HepG2 (cell line): ENCODE results near the gene MYH10. TPM values are rescaled to one million over a fixed set of nuclear protein-coding genes. Genes with fewer than 3 reads are reported as not detected.

Experiments
- CAMTA2 ChIP-seq: sonication (generic); formaldehyde crosslinking; IDR thresholded peaks from 2 replicates; pipeline ENCODE4 v1.4.0; 2020; ENCODE audit warnings: mild to moderate bottlenecking, missing genetic modification reagents, borderline replicate concordance
- KDM5B ChIP-seq: sonication (generic); formaldehyde crosslinking; IDR thresholded peaks from 2 replicates; pipeline ENCODE4 v1.4.0; 2020; ENCODE audit warnings: missing genetic modification reagents, mild to moderate bottlenecking, borderline replicate concordance
- PRMT3 ChIP-seq: sonication (generic); formaldehyde crosslinking; IDR thresholded peaks from 2 replicates; pipeline ENCODE4 v1.8.1; 2022; ENCODE audit warnings: low read depth, mild to moderate bottlenecking, moderate library complexity, missing genetic modification reagents, borderline replicate concordance
- SIN3A ChIP-seq: IDR thresholded peaks from 2 replicates; pipeline ENCODE4 v1.6.1; 2011; ENCODE audit warnings: low read depth, mild to moderate bottlenecking, control low read depth, low read length, borderline replicate concordance
- SMC3 ChIP-seq: IDR thresholded peaks from 2 replicates; pipeline ENCODE4 v1.6.1; 2011; ENCODE audit warnings: low read length, improper control_type of control experiment
- SNAPC2 ChIP-seq: sonication (generic); formaldehyde crosslinking; IDR thresholded peaks from 2 replicates; pipeline ENCODE4 v1.8.1; 2022; ENCODE audit warnings: mild to moderate bottlenecking, missing genetic modification reagents
- SP4 ChIP-seq: sonication (generic); formaldehyde crosslinking; IDR thresholded peaks from 2 replicates; pipeline ENCODE4 v1.8.1; 2023; ENCODE audit warnings: mild to moderate bottlenecking, missing genetic modification reagents
- SRY ChIP-seq: sonication (generic); formaldehyde crosslinking; IDR thresholded peaks from 2 replicates; pipeline ENCODE4 v1.8.0; 2022; ENCODE audit warnings: mild to moderate bottlenecking, missing genetic modification reagents
- ZBTB21 ChIP-seq: sonication (generic); formaldehyde crosslinking; IDR thresholded peaks from 2 replicates; pipeline ENCODE4 v1.4.0; 2020; ENCODE audit warnings: missing genetic modification reagents
- ZFP90 ChIP-seq: sonication (generic); formaldehyde crosslinking; IDR thresholded peaks from 2 replicates; pipeline ENCODE4 v1.8.0; 2022; ENCODE audit warnings: missing genetic modification reagents, mild to moderate bottlenecking, inconsistent platforms, borderline replicate concordance
- ZFY ChIP-seq: sonication (generic); formaldehyde crosslinking; IDR thresholded peaks from 2 replicates; pipeline ENCODE4 v1.4.0; 2020; ENCODE audit warnings: missing genetic modification reagents
- ZNF564 ChIP-seq: sonication (generic); formaldehyde crosslinking; IDR thresholded peaks from 2 replicates; pipeline ENCODE4 v1.8.1; 2023; ENCODE audit warnings: mild to moderate bottlenecking, missing genetic modification reagents
- ZNF598 ChIP-seq: sonication (generic); formaldehyde crosslinking; IDR thresholded peaks from 2 replicates; pipeline ENCODE4 v1.5.1; 2020; ENCODE audit warnings: mild to moderate bottlenecking, missing genetic modification reagents, borderline replicate concordance
- ZSCAN31 ChIP-seq: sonication (generic); formaldehyde crosslinking; IDR thresholded peaks from 2 replicates; pipeline ENCODE4 v1.5.0; 2020; ENCODE audit warnings: low read depth, mild to moderate bottlenecking, missing genetic modification reagents
- polyA plus RNA-seq, 8 experiments: library from polyadenylated mRNA; depleted of rRNA in 3 of 8; stranded (reverse) in 7 of 8; unstranded in 1 of 8; fragments of >200 nt; fragmentation: Illumina TruSeq in 4 of 8; extraction: Trizol in 4 of 8; gene quantifications; 2 replicates each; pipeline versions ENCODE4 v1.2.1 to v1.2.3, GENCODE V29; 2011 to 2016; ENCODE audit warnings: low read depth in 4 of 8, missing spikeins in 1 of 8, mixed read lengths in 1 of 8; ENCODE audit not compliant: insufficient read depth in 1 of 8
- total RNA-seq, 5 experiments: library from RNA; depleted of rRNA; stranded (reverse); fragments of >200 nt; fragmentation: Illumina TruSeq; extraction: Trizol; gene quantifications; 2 replicates each; pipeline ENCODE4 v1.2.3, GENCODE V29; 2016; ENCODE audit warnings: low read depth in 1 of 5
- TF ChIP-seq, protein P1 (sequence below): sonication (generic); formaldehyde crosslinking; IDR thresholded peaks from 2 replicates; pipeline ENCODE4 v1.9.0; 2021; ENCODE audit warnings: missing genetic modification reagents, borderline replicate concordance
- TF ChIP-seq, protein P2 (sequence below): sonication (generic); formaldehyde crosslinking; IDR thresholded peaks from one replicate; pipeline ENCODE4 v1.5.1; 2020; ENCODE audit warnings: mild to moderate bottlenecking, missing genetic modification reagents; ENCODE audit errors: not compliant biosample characterization

MYH10 gene
- total and polyA plus RNA-seq, 2 of the 13 experiments (the other 11 are each of a cell fraction or from before 2014, with no cell fraction given): 43.4 to 68.6 TPM

DNA sequence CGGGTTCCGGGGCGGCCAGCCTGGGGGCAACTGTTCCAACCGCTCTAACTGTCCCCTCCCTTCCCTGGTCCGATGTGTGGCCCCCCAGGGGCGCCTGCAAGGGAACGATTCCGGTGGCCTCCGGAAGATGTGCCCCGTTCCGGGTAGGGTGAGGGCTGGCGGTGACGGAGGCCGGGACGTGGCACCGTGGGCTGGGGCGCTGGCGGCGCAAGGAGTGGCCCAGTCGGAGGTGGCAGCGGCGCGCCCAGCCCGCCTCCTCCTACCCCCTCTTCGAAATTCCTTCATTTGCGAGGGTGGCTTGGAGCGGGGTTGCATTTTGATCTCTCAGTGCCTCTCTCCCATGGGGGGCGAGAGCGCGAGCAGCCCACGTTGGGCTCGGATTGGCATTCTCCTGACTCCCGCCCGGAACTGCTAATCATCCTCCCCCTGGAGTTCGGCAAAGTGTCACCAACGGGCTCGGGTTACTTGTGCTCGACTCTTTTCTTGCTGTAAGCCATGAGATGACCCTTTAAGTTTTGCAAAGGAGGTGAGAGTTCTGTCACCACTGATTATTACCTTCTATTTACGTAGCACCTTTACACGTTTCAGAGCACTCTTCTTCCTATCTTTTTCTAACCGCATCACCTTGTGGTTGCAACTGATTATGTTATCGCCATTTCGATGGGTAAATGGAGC lies 194.2 kb downstream of the MYH10 start (continued):
- TF ChIP-seq SIN3A: peak; percentile 56; the same call in 1 of the 2 replicates
- peak; percentile 56 for TF ChIP-seq ZFY (CRISPR knock-in tag)
- no peak for TF ChIP-seq CAMTA2 (CRISPR knock-in tag)
- no peak for TF ChIP-seq ZSCAN31 (CRISPR knock-in tag)
- TF ChIP-seq, protein P1, sequence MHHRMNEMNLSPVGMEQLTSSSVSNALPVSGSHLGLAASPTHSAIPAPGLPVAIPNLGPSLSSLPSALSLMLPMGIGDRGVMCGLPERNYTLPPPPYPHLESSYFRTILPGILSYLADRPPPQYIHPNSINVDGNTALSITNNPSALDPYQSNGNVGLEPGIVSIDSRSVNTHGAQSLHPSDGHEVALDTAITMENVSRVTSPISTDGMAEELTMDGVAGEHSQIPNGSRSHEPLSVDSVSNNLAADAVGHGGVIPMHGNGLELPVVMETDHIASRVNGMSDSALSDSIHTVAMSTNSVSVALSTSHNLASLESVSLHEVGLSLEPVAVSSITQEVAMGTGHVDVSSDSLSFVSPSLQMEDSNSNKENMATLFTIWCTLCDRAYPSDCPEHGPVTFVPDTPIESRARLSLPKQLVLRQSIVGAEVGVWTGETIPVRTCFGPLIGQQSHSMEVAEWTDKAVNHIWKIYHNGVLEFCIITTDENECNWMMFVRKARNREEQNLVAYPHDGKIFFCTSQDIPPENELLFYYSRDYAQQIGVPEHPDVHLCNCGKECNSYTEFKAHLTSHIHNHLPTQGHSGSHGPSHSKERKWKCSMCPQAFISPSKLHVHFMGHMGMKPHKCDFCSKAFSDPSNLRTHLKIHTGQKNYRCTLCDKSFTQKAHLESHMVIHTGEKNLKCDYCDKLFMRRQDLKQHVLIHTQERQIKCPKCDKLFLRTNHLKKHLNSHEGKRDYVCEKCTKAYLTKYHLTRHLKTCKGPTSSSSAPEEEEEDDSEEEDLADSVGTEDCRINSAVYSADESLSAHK (CRISPR knock-in tag): no peak
- TF ChIP-seq ZNF598 (CRISPR knock-in tag): no peak
- peak; percentile 20; the same call in 1 of the 2 replicates for TF ChIP-seq KDM5B (CRISPR knock-in tag)
- TF ChIP-seq SP4 (CRISPR knock-in tag): no peak
- TF ChIP-seq PRMT3 (CRISPR knock-in tag): no peak
- TF ChIP-seq SMC3: no peak
- no peak for TF ChIP-seq ZBTB21 (CRISPR knock-in tag)
- TF ChIP-seq SNAPC2 (CRISPR knock-in tag): no peak
- TF ChIP-seq, protein P2, sequence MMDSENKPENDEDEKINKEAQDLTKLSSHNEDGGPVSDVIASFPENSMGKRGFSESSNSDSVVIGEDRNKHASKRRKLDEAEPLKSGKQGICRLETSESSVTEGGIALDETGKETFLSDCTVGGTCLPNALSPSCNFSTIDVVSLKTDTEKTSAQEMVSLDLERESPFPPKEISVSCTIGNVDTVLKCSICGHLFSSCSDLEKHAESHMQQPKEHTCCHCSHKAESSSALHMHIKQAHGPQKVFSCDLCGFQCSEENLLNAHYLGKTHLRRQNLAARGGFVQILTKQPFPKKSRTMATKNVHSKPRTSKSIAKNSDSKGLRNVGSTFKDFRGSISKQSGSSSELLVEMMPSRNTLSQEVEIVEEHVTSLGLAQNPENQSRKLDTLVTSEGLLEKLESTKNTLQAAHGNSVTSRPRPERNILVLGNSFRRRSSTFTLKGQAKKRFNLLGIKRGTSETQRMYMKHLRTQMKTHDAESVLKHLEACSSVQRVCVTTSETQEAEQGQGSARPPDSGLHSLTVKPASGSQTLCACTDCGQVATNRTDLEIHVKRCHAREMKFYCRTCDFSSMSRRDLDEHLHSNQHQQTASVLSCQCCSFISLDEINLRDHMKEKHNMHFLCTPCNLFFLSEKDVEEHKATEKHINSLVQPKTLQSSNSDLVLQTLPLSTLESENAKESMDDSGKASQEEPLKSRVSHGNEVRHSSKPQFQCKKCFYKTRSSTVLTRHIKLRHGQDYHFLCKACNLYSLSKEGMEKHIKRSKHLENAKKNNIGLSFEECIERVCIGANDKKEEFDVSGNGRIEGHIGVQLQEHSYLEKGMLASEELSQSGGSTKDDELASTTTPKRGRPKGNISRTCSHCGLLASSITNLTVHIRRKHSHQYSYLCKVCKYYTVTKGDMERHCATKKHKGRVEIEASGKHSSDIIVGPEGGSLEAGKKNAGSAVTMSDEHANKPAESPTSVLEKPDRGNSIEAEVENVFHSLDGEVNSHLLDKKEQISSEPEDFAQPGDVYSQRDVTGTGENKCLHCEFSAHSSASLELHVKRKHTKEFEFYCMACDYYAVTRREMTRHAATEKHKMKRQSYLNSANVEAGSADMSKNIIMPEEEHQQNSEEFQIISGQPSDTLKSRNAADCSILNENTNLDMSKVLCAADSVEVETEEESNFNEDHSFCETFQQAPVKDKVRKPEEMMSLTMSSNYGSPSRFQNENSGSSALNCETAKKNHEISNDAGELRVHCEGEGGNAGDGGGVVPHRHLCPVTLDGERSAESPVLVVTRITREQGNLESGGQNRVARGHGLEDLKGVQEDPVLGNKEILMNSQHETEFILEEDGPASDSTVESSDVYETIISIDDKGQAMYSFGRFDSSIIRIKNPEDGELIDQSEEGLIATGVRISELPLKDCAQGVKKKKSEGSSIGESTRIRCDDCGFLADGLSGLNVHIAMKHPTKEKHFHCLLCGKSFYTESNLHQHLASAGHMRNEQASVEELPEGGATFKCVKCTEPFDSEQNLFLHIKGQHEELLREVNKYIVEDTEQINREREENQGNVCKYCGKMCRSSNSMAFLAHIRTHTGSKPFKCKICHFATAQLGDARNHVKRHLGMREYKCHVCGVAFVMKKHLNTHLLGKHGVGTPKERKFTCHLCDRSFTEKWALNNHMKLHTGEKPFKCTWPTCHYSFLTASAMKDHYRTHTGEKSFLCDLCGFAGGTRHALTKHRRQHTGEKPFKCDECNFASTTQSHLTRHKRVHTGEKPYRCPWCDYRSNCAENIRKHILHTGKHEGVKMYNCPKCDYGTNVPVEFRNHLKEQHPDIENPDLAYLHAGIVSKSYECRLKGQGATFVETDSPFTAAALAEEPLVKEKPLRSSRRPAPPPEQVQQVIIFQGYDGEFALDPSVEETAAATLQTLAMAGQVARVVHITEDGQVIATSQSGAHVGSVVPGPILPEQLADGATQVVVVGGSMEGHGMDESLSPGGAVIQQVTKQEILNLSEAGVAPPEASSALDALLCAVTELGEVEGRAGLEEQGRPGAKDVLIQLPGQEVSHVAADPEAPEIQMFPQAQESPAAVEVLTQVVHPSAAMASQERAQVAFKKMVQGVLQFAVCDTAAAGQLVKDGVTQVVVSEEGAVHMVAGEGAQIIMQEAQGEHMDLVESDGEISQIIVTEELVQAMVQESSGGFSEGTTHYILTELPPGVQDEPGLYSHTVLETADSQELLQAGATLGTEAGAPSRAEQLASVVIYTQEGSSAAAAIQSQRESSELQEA (CRISPR knock-in tag): no peak
- TF ChIP-seq SRY: peak; percentile 45; the same call in 1 of the 2 replicates
- no peak for TF ChIP-seq ZFP90
- TF ChIP-seq ZNF564: 0 out of 2 replicates have a peak, but pooled peaks have one; percentile 56
